NCI-H2196 treated with DMSO at 0.1 percent for 48 hours (cell line): ENCODE data around the gene SLC25A39.

Experiments
- DNase-seq: peaks from one replicate; lab custom pipeline; 2025; ENCODE audit not compliant: unreplicated experiment; lab: John Stamatoyannopoulos, UW

The SLC25A39 gene

DNA sequence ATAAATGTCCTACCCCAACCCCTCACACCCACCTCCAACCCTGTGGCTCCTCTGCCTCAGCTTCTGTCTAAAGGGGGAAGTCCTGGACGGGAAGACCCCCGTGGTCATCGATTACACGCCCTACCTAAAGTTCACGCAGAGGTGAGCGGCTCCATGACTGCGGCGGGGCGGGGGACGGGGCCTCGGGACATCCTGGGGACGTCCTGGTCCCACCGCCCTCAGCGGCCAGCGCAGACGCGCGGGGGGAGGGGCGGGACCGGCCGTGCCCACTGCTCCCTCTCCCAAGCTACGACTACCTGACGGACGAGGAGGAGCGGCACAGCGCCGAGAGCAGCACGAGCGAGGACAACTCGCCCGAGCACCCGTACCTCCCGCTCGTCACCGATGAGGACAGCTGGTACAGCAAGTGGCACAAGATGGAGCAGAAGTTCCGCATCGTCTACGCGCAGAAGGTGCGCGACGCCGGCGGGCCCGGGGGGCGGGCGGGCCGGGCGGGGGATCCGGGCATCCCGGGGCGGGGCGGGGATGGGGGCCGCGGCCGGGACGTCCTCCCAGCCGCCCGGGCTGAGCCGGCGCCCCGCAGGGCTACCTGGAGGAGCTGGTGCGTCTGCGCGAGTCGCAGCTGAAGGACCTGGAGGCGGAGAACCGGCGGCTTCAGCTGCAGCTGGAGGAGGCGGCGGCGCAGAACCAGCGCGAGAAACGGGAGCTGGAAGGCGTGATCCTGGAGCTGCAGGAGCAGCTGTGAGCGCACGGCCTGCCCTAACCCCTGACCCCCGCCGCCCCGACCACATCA, 9.6 kb downstream of the SLC25A39 start:
- peak; percentile 53 for DNase-seq

DNA sequence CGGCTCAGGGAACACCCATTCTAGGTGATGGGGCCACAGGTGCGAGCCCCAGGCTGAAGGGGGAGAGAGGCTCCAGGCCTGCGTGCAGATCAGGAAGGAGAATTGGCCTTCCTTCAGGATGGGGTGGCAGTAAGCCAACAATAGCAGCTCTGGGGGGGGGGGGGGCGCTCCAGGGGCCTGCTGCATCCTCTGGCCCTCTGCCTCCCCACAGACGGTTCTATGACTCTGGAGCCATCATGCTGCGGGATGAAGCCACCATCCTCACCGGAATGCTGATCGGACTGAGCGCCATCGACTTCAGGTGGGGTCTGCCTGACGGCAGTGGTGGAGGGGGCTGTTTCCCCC, 10.1 kb downstream of the SLC25A39 start:
- no peak for DNase-seq

DNA sequence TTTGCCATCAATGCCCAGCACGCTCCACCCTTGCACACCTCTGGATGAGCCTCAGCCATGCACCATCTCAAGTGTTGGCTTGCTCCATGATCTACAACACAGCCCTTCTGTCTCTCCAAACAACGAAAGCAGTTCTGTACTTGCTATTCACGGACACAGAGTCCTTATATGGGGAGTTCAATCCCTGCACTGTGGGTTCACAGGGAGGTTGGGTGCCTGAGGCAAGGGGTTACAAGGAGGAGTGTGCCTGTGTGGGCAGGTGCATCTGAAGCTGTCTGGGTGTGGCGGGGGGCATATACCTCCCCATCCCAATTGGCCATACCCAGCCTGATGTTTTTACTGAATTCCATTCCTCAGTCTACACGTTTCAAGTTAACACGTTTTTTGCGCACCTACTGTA, 10.6 kb downstream of the SLC25A39 start:
- DNase-seq, result no peak

DNA sequence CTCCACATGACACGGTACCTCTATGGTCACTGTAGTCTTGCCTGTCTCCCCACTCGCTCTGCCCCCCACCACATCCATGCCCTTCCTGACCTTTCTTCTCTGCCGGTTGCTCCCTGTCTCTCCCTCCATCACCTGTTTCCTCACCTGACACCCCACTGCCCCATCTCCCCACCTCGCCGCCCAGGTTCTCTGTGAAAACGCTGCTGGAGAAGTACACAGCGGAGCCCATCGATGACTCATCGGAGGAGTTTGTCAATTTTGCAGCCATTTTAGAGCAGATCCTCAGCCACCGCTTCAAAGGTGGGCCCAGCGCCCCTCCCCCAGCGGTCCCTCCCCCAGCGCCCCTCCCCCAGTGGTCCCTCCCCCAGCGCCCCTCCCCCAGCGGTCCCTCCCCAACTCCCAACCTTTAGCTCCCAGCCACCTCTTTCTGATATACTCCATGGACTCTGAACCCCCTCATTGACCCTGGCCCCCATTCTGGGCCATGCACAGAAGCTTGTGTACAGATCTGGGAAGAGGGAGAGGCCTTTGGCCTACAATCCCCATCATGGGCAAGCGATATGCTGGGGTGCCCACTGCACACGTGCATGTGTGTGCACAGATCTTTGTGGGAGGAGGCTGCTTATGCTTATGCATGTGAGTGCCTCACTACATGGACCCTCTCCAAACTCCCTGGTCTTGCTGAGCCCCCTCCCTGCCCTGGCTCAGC, 12.1 kb downstream of the SLC25A39 start:
- DNase-seq, result no peak

DNA sequence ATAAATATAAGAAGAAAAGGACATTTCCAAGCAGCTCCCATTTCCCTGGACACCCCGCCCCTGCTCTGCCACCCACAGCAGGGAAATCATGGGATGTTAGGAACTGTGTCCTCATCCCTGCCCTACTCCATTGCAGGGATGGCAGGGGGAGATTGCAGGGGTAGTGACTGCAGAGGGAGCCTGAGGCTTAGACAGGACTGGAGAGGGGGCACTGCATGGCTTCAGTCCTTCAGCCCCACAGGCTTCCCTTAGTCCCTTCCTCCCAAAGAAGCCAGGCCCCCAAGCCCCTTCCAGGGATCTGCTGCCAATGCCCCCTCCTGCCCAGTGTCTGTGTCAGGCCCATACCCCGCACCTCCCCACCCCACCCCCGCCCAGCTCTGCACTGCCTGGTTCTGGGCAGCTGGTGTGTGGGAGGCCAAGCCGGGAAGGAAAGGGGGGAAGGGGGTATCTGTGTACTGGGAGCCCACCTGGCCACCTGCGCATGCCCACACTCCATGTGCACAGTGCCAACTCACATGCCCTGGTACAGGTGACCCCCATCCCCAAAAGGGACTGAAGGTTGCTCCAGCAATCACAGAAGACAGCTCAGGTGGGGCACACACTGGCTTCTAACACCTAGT, 13.0 kb downstream of the SLC25A39 start:
- DNase-seq, result no peak

DNA sequence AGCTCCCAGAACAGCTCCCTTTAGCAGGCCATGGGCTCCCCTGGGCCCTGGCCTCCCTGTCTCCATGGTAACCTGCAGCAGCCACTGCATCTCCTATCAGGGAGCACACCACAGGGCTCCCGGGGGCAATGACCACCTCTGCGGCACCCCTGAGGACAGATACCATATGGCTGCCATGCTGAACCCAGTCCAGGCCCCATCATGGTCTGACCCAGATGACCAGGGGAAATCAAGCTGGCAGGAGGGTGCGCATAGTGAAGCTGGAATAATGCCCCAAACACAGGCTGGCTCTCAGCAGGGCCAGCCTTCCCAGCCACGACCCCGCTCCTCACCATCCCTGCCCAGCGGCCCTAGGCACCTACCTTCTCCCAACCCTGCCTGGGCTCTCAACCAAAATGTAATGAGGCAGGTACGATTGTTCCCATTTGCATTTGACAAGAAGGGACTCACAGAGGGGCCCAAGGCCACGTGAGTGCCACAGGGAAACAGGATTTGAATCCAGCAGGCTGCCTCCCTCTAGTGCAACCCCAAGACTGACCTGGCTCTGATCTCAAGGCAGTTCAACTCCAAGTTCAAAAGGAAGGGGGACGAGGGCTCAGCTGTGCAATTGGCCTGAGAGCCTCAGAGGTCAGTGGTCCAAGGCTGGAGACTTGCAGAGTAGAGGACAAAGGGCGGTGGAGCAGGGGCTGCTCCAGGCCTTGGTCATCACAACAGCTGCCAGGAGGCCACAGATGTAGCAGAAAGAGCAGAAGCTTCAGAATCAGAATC, 13.8 kb downstream of the SLC25A39 start:
- no peak for DNase-seq

DNA sequence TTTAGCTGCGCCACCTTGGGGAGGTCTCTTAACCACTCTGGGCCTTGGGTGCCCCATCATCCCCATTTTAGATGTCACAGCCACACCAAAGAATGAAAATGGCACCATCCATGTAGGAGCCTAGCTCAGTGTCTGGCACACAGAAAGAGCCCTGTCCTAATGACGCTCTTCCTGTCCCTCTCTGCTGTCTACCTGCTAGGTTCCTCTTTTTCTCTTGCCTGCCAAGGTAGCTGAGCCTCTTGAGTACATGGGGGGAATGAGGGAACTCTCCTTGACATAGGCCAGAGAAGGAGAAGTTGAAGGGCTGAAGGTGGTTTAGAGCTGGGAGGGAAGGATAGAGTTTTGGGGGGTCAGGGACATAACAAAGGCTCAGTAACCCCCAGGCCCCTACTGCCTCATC, 14.4 kb downstream of the SLC25A39 start:
- no peak for DNase-seq

DNA sequence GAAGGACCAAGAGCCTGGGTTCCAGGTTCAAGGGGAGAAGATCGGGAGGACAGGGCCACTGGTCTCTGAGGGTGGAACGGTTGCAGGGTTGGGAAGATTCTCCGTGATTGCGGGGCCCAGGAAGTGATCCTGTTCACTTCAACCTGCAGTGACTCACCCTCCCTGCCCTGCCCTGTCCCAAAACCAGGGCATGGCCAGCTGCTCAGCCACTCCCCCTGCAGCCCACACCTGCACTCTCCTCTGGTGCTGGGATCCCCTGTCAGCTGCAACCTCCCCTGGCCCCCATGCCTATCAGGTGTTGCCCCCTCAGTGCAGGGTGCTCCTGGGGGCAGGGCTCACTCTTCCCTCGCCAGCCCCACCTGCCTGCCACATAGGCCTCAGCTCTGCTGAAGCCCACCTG, 15.2 kb downstream of the SLC25A39 start:
- DNase-seq, result no peak

DNA sequence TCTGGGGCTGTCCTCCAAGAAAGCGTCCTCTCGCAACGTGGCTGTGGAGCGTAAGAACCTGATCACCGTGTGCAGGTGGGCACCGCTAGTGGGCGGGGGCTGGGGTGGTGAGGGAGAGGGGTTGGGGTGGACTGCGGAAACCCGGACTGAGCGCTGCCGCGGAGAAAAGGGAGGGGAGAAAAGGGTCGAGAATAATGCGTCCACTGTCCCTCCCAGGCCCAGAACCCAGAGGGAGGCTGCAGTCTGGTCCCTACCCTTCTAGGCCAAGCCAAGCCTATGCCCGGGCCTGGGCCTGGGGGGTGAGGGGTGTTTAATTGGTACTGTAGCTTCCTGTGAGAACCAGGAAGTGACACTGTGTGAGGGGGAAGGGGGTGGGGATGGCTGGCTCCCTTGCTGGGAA, 15.8 kb downstream of the SLC25A39 start:
- DNase-seq, result no peak

DNA sequence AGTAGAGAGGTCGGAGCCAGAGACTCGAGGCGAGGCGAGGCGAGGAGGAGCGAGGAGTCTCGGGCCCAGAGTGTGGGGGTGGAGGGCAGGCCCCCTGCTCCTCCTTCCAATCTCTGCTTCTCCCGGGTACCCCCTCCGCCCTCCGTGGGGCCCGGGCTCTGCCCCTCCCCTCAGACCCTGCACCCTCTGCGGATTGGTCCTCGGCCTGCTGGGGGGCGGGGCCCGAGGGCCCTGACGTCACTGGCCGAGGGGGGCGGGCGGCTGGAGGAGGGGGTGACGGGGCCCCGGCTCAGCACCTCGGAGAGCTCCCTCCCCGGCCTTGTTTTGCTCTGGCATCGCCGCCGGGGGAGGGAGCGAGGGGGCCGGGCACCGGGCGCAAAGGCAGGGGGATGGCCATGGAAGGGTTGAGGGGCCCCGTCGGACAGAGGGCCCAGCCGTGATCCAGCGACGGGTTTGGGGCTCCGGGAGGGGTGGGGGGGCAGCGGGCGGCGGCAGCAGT, 16.3 kb downstream of the SLC25A39 start, which contains the start of gene RUNDC3A:
Gene RUNDC3A (plus strand): TSS at position 282 of the 499 bp plus-strand sequence. CDS start 232 bp downstream, outside the sequence.
- peak; percentile 85 for DNase-seq

DNA sequence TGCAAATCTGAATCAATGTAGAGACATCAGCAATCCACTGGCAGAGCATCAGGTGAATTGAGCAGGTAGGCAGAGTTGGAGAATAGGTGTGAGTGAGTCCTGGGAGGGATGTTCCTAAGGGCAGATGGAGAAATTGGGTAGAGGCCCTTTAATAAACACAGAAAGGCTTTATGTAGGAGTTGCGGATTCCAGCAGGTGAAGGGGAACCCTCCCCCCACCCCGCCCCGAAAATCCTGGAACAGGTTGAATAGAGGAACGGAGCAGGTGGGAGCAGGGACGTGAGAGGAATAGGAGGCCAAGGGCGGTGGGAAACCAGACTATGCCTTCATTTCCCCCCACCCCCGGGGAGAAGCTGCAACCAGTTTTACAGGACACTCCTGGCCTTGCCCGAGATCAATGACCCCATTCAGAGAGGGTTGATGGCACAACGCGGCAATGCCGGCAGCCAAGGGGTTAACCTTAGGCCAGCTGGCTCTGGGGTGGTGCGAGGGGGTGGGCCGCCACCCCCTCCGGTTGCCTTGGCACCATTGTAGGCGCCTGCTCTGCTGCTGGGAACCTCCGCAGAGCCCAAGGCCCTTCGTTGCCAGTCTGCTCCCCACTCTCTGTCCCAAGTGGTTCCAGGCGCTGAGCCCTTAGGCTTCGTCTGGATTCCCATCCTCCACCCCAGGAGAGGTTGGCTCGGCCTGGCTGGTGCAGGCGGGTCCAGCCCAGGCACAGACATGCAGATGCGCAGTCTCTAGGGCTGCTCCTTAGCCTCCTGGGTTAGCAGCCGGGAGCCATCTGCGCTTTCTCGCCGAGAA, 17.0 kb downstream of the SLC25A39 start:
- peak; percentile 51 for DNase-seq

DNA sequence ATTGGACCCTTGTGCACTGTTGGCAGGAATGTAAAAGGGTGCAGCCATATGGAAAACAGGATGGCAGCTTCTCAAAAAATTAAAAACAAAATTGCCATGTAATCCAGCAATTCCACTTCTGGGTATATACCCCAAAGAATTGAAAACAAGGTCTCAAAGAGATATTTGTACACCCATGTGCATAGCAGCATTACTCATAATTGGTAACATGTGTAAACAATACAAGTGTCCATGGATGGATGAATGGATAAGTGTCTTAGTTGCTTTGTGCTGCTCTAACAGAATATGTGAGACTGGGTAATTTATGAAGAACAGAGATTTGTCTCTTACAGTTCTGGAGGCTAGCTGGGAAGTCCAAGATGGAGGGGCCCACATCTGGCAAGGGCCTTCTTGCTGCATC, 20.0 kb downstream of the SLC25A39 start:
- DNase-seq, result no peak

DNA sequence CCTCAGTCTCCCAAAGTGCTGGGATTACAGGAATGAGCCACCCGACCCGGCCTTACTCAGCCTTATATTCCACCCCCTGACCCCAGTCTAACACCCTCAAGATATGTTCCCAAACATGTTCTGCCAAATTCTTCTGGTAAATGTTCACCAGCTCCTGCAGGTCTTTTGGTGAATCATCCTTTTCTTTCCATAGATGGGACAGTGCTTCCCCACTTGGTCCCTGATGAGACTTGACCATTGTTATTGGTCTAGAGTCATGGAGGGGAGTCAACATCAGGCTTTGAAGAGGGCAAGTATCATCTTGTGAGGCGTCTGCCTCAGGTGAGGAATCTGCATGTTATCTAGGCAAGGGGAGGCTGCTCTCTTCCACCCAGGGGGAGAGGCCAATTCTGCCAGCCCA, 26.6 kb downstream of the SLC25A39 start:
- no peak for DNase-seq

DNA sequence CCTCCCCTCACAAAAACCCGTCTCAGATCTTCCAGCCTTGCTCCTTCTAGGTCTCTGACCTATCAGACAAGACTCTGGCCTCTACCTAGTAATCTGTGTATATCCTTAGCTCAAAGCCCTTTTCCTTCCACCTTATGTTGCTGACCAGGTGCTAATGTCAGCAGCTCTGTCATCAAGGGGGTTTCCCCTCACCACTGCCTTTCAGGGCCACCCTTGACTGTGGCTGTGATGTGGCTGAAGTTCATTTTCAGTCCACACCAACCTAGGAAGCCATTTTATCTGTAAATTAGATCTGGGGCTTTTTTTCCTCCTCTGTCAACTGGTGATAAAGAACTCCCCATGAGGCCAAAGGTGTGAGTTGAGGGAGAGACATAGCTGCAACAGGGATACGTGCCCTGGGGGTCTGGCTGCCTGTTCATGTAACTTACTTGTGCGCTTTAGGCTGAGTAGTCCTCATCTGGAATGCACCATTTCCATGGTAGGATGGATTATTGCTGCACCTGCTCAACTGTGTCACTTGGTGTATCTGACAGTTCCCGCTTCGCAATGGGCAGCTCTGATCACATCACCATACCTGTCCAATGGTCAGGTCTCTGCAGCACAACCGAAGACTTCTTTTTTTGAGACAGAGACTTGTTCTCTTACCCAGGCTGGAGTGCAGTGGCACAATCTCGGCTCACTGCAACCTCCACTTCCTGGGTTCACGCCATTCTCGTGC, 31.0 kb downstream of the SLC25A39 start:
- DNase-seq, result no peak

DNA sequence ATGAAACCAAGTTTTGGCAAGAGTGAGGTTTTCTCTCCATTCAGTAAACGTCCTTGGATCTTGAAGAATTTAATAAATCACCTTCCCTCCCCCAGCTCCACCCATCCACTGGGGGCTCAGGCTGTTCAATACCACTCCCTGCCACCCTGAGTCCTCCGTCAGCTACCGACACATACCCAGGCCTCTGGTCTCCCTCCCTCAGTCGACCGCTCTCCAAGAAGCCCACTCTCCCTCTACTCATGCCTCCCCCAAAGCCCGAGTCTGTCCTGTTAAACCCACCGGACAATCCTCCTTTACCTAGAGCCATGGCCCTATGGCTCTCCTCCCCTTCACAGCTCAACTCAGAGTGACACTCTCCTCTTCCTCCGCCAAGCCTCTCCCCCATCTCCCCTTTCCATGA, 37.0 kb downstream of the SLC25A39 start:
- no peak for DNase-seq

DNA sequence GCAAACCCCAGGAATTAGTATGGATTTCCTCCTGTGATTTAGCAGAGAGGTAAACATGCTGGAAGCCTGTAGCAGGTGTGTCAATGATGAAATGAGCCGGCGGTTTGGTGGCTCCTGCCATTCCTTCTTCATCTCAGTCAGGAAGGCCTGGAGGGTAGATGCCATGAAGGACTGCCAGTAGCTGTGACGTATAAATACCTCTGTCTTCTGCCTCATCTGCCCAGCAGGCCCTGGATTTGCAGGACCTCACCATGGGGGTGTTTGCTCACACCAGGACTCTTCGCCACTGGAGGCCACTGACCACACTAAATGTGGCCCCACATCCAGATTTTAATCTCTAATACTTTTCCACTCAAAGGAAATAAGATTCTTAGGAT, 40.6 kb downstream of the SLC25A39 start:
- DNase-seq, result no peak

DNA sequence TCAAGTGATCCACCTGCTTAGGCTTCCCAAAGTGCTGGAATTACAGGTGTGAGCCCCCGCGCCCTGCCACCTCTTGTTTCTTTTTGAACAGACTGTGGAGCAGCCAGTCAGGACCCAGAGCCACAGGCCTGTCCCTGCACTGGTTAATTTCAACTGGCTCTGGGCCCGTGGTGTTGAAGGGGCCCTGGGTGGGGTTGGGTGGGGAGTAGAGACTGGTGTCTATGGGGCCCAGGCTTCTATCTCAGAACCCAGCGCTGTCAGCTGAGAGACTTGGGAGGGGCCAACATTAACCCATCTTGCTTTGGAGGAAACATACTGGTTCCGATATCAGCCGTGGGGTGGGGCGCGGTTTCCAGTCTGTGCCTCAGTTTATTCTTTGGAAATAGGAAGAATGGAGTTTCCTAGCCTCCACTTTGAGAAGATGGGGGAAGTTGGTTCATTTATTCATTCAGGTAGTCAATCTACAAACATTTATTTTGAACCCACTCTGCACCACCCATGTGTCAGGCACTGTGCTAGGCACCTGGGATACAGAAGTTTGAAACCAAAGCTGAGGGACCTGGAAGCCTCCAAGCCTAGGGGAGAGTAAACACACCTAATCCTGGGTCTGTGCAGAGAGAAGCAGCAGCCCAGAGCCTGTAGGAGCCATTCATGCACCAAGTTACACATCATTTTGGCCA, 41.1 kb downstream of the SLC25A39 start:
- DNase-seq, result no peak

DNA sequence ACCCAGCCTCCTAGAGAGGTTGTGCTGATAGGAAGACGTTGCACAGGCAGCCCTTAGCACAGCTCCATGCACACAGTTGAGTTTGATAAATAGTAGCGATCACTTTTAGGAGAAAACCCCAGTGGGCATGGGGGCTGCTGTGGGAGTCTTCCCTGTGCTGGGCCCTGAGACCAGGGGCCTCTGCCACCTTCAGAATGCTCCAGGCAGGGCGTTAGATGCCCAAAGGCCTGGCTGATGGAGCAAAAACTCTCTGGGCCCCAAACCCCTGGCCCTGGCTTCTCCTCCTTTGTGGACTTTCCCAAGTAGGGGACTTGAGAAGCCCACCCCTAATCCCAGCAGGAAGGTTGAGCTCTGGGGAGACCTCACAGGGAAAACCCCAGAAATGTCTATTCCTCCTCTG, 42.4 kb downstream of the SLC25A39 start:
- no peak for DNase-seq

DNA sequence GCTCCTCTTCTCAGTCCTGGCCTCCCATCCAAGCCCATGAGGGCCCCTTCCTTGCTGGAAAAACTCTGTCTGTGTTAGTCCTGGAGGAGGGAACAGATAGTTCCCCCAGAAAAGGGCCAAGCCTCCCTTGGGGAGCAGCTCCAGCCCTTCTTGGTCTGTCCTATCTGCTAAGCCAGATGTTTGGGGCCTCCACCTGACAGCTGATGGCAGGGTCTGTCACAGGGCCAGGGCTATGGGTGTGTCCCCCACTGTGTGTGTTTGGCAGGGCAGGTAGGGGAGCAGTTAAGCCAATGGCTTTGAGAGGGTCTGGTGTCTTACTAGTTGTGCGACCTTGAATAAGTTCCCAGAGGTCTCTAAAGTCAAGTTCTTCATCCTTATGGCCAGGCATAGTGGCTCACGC, 43.1 kb downstream of the SLC25A39 start:
- DNase-seq, result no peak
